Rectal smooth muscle tissue (tissue), 1 donor: ENCODE measurements around the gene PSMB5.
A peak's percentile ranks its signal among the peaks of the same experiment; 100 is the strongest.

ENCODE experiments used
- H3K27ac ChIP-seq: one replicate; pipeline ENCODE4 v1.7.0; 2013; ENCODE audit warnings: low read depth, low read length, inconsistent platforms
- H3K27me3 ChIP-seq: one replicate; pipeline ENCODE4 v1.7.0; 2013; ENCODE audit warnings: low read length; ENCODE audit not compliant: control insufficient read depth, insufficient read depth
- H3K36me3 ChIP-seq: one replicate; pipeline ENCODE4 v1.7.0; 2013; ENCODE audit warnings: low read length; ENCODE audit not compliant: control insufficient read depth, insufficient read depth
- H3K4me1 ChIP-seq: one replicate; pipeline ENCODE4 v1.7.0; 2013; ENCODE audit warnings: low read length; ENCODE audit not compliant: control insufficient read depth, insufficient read depth
- H3K4me3 ChIP-seq: one replicate; pipeline ENCODE4 v1.7.0; 2013; ENCODE audit warnings: low read length
- H3K9ac ChIP-seq: one replicate; pipeline ENCODE4 v1.7.0; 2013; ENCODE audit warnings: low read length

The PSMB5 gene

GRCh38 chr14:23068789-23069412 lies 34.2 kb upstream of the PSMB5 start:
- peaks cover 39% of the 10 kb centered on the region for H3K36me3 ChIP-seq
- H3K4me1 ChIP-seq, result peaks cover 16% of the 10 kb centered on the region
- no peak overlapping the region for H3K27ac ChIP-seq
- H3K9ac ChIP-seq, result no peak overlapping the region
- H3K27me3 ChIP-seq, result no peaks in the 10 kb centered on the region
- H3K4me3 ChIP-seq, result no peak overlapping the region

GRCh38 chr14:23067847-23068788 lies 33.4 kb upstream of the PSMB5 start:
- H3K27ac ChIP-seq, result no peak overlapping the region
- no peak overlapping the region for H3K9ac ChIP-seq
- no peak overlapping the region for H3K4me3 ChIP-seq
- no peaks in the 10 kb centered on the region for H3K27me3 ChIP-seq
- peaks cover 46% of the 10 kb centered on the region for H3K36me3 ChIP-seq
- peaks cover 16% of the 10 kb centered on the region for H3K4me1 ChIP-seq

GRCh38 chr14:23066855-23067744 lies 32.4 kb upstream of the PSMB5 start:
- Histone ChIP-seq H3K27me3 (no peaks in the 10 kb centered on the region), H3K4me1 (peaks cover 14% of the 10 kb centered on the region), H3K36me3 (peaks cover 53% of the 10 kb centered on the region)

GRCh38 chr14:23066368-23066767 lies 31.7 kb upstream of the PSMB5 start:
- Histone ChIP-seq H3K9ac (no peak overlapping the region), H3K27ac (no peak overlapping the region), H3K4me1 (peaks cover 11% of the 10 kb centered on the region), H3K36me3 (peaks cover 56% of the 10 kb centered on the region), H3K27me3 (no peaks in the 10 kb centered on the region), H3K4me3 (no peak overlapping the region)

More at GRCh38 chr14:23066855-23067744, 32.4 kb upstream of the PSMB5 start:
- Histone ChIP-seq H3K9ac (no peak overlapping the region), H3K4me3 (no peak overlapping the region), H3K27ac (no peak overlapping the region)

DNA sequence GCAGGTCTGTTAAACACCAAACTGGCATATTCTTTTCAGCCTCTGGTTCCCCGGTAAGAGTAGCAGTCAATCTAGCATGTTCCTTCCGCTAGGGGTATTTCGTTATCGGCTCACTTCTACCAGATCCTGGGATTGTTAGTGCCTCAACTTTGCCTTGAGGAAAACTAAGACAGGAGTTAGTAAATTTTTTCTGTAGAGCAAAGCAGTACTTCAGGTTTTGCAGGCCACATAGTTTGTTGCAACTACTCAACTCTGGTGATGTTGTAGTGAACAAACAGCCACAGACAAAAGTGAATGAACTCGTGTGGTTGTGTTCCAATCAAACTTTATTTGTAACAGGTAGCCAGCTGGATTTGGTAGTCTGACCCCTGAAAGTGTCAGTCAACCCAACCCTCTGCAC lies 28.9 kb upstream of the PSMB5 start:
- peaks cover 72% of the 10 kb centered on the region for H3K36me3 ChIP-seq
- no peak overlapping the region for H3K9ac ChIP-seq
- H3K27ac ChIP-seq, result no peak overlapping the region

GRCh38 chr14:23062002-23062401 lies 27.3 kb upstream of the PSMB5 start:
- H3K4me3 ChIP-seq, result no peak overlapping the region
- H3K9ac ChIP-seq, result no peak overlapping the region
- peaks cover 57% of the 10 kb centered on the region for H3K36me3 ChIP-seq
- no peak overlapping the region for H3K27ac ChIP-seq
- peaks cover 6% of the 10 kb centered on the region for H3K4me1 ChIP-seq
- no peaks in the 10 kb centered on the region for H3K27me3 ChIP-seq

More for the DNA sequence above, 28.9 kb upstream of the PSMB5 start:
- Histone ChIP-seq H3K4me1 (peaks cover 6% of the 10 kb centered on the region), H3K4me3 (no peak overlapping the region), H3K27me3 (no peaks in the 10 kb centered on the region)

GRCh38 chr14:23060536-23061260 lies 26.0 kb upstream of the PSMB5 start:
- H3K27ac ChIP-seq, result no peak overlapping the region
- no peak overlapping the region for H3K9ac ChIP-seq
- peaks cover 47% of the 10 kb centered on the region for H3K36me3 ChIP-seq
- peaks cover 6% of the 10 kb centered on the region for H3K4me1 ChIP-seq
- no peak overlapping the region for H3K4me3 ChIP-seq
- H3K27me3 ChIP-seq, result no peaks in the 10 kb centered on the region

DNA sequence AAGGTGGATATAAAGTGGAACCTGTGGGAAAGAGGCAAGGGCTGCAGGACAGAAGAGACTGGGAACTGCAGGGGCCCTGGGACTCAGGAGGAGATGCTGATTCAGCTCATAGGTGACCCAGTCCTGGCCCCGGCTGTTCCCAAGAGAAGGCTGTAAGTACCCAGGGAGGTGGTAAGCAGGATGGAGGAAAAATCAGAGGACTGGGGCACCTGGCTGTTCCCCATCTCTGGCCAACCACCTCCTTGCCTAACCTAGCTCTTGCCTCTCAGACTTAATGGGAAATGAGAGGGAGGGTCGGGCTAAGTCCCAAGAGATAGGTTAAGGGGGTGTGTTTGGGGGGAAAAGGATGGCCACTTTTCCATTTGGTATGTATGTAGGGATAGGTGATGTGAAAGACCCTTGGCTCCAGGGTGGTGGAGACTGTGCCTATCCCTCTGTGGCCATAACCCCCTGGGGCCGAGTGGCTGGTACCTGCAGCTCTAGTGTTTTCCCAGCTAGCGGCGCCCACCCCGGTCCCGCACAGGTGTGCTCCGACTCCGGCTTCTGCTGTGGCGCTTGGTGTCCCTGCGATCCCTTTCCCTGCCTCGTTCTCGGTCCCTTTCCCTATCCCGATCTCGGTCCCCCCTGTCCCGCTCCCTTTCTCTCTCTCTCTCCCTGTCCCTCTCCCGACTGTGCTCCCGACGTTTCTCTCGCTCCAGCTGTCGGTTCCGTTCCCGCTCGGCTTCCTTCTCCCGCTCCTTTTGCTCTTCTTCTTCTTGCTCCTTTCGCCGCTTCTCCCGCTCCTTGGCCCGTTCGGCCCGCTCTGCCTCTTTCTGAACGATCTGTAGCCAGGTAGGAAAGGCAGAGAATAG lies 24.2 kb upstream of the PSMB5 start:
- no peak overlapping the region for H3K27ac ChIP-seq
- peaks cover 38% of the 10 kb centered on the region for H3K36me3 ChIP-seq
- H3K4me3 ChIP-seq, result no peak overlapping the region
- H3K27me3 ChIP-seq, result no peaks in the 10 kb centered on the region
- peaks cover 6% of the 10 kb centered on the region for H3K4me1 ChIP-seq
- H3K9ac ChIP-seq, result no peak overlapping the region

- Histone ChIP-seq H3K4me3 (peak overlapping the region; percentile 80), H3K4me1 (peaks cover 6% of the 10 kb centered on the region), H3K27ac (peak overlapping the region; percentile 27), H3K27me3 (no peaks in the 10 kb centered on the region), H3K36me3 (peaks cover 30% of the 10 kb centered on the region), H3K9ac (no peak overlapping the region)
Measured at GRCh38 chr14:23057757-23058653, 23.3 kb upstream of the PSMB5 start.

- peak within 1 kb of the TSS; percentile 80 for H3K4me3 ChIP-seq
- peaks cover 22% of the 10 kb centered on the region for H3K36me3 ChIP-seq
- peaks cover 3% of the 10 kb centered on the region for H3K4me1 ChIP-seq
- peak within 1 kb of the TSS; percentile 27 for H3K27ac ChIP-seq
- no peak within 1 kb of the TSS for H3K9ac ChIP-seq
- no peaks in the 10 kb centered on the region for H3K27me3 ChIP-seq
Measured at GRCh38 chr14:23056956-23057756, 22.5 kb upstream of the PSMB5 start, which contains the start of gene CDH24. TSS of gene CDH24 (minus strand) at chr14:23057520. CDS start at chr14:23055733, 1,787 bp downstream.
